Measurements from ENCODE around the gene MUC7.

- TF ChIP-seq CTCF (IDR thresholded peaks at IDR 0.05; ENCODE audit: borderline replicate concordance, extremely low read depth, low read length, poor library complexity, severe bottlenecking) (no peak), EZH2 (IDR thresholded peaks at IDR 0.05; ENCODE audit: borderline replicate concordance, low read depth, low read length, severe bottlenecking) (no peak)
Measured at GRCh38 chr4:70522626-70523025, 50.6 kb downstream of the MUC7 start.

Measured in DND-41 (cell line).